ENCODE data around the gene SCARF1. TPM values are rescaled to one million over a fixed set of nuclear protein-coding genes. Genes with fewer than 3 reads are reported as not detected.

SCARF1 gene
- total RNA-seq, 1 experiment from 2014 or later: 2.2 TPM

DNA sequence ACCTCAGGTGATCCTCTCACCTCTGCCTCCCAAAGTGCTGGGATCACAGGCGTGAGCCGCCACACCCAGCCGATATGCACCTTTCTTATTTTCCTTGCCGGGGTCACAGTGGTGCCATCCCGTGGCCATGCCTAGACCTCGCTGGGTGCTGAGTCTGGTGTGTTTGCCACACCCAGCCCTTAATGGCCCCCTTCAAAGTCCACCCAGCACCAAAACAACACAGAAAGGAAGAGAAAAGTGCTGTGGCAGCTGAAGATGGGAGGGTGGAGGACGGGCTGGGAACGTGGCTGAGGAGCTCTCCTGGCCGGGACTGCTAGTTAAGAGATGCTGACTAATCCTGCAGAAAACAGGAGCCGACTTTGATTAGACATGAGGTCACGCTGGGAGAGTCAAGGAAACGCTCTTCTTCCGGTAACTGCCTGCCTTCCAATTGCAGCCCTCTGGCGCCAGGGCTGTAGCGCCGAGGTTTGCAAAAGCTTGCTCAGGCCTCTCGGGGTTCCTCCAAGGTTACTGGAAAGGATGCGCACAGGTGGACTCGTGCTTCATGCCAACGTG lies 27.8 kb downstream of the SCARF1 start:
- H4K20me1 ChIP-seq (ENCODE audit: insufficient read depth): no peaks in the 10 kb centered on the region
- 0 out of 2 replicates have a peak, but pooled peaks cover 3% of the 10 kb centered on the region for H3K4me1 ChIP-seq (replicated peaks; ENCODE audit: insufficient read depth)
- ChIA-PET POLR2A (ENCODE audit: unreplicated experiment) (interaction anchor here (0.6 kb wide), 3 partner anchors 10 to 250 kb away, joined by 4 to 11 read pairs (median 5); no protein-coding TSS in a partner anchor), CTCF (interaction anchor here (0.6 to 1.4 kb wide), 5 partner anchors 10 to 253 kb away, joined by 3 to 11 read pairs (median 5); partner anchors contain the start of gene SLC43A2)
- H3K36me3 ChIP-seq (ENCODE audit: low read depth): no peaks in the 10 kb centered on the region
- H3K27me3 ChIP-seq (ENCODE audit: insufficient read depth, low read depth): no peaks in the 10 kb centered on the region
- H3F3A ChIP-seq (ENCODE audit: insufficient read depth, low read depth): peaks cover 13% of the 10 kb centered on the region; the same call in 1 of the 2 replicates
- H3K4me3 ChIP-seq: no peak overlapping the region
- 0 out of 2 replicates have a peak overlapping the region, but pooled peaks have one; percentile 22 for H3K27ac ChIP-seq
- peak; percentile 58 to 71 for DNase-seq
- 0 out of 2 replicates have a peak overlapping the region, but pooled peaks have one; percentile 13 for H2AFZ ChIP-seq
- H3K4me2 ChIP-seq: peak overlapping the region; percentile 36; the same call in 1 of the 2 replicates
- no peaks in the 10 kb centered on the region for H3K79me2 ChIP-seq (ENCODE audit: low read depth)
- no peaks in the 10 kb centered on the region for H3K9me3 ChIP-seq (ENCODE audit: insufficient read depth, low read depth)
- TF ChIP-seq, protein P1, sequence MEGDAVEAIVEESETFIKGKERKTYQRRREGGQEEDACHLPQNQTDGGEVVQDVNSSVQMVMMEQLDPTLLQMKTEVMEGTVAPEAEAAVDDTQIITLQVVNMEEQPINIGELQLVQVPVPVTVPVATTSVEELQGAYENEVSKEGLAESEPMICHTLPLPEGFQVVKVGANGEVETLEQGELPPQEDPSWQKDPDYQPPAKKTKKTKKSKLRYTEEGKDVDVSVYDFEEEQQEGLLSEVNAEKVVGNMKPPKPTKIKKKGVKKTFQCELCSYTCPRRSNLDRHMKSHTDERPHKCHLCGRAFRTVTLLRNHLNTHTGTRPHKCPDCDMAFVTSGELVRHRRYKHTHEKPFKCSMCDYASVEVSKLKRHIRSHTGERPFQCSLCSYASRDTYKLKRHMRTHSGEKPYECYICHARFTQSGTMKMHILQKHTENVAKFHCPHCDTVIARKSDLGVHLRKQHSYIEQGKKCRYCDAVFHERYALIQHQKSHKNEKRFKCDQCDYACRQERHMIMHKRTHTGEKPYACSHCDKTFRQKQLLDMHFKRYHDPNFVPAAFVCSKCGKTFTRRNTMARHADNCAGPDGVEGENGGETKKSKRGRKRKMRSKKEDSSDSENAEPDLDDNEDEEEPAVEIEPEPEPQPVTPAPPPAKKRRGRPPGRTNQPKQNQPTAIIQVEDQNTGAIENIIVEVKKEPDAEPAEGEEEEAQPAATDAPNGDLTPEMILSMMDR (conservative IDR thresholded peaks at IDR 0.05): no peak; the same call in 1 of the 2 replicates
- no peak for TF ChIP-seq EZH2 (IDR thresholded peaks at IDR 0.05; ENCODE audit: low read depth)
- intact Hi-C loops (cut with micrococcal nuclease; ENCODE audit: unreplicated experiment): loop anchor here (1.0 kb wide), 1 partner anchor 27 kb away; no protein-coding TSS in a partner anchor
- BruUV-seq (replicated peaks): no TSS peak
- no peaks in the 10 kb centered on the region for H3K9me2 ChIP-seq (ENCODE audit: insufficient read depth)

DNA sequence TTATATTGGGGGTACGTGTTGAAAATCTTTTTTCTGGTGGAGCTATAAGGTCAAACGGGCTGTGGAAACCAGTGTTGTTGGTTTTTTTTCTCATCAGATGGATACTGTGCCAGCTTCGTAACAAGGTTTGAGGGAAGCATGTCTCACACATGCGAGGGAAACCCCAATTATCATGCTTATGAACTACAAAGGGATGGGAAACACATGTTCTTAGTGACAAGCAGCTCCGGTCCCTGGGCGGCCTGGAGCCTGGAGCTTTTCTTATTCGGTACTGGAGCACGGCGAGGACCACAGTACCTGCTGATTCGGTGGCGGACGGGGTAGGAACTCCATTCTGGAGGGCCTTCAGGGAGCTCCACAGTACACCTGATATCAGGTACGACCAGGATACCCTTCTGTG lies 29.4 kb downstream of the SCARF1 start:
- no peaks in the 10 kb centered on the region for H3K36me3 ChIP-seq (ENCODE audit: low read depth)
- H3F3A ChIP-seq (ENCODE audit: insufficient read depth, low read depth): peaks cover 13% of the 10 kb centered on the region; the same call in 1 of the 2 replicates
- ChIA-PET POLR2A (ENCODE audit: unreplicated experiment) (interaction anchor here (0.7 kb wide), 1 partner anchor 203 kb away, joined by 6 read pairs; no protein-coding TSS in a partner anchor), CTCF (interaction anchor here (0.7 kb wide), 1 partner anchor 16 kb away, joined by 3 read pairs; no protein-coding TSS in a partner anchor)
- H3K27ac ChIP-seq: no peak overlapping the region
- no peaks in the 10 kb centered on the region for H3K79me2 ChIP-seq (ENCODE audit: low read depth)
- no peak overlapping the region for H3K4me2 ChIP-seq
- no peaks in the 10 kb centered on the region for H3K27me3 ChIP-seq (ENCODE audit: insufficient read depth, low read depth)
- H3K9me3 ChIP-seq (ENCODE audit: insufficient read depth, low read depth): no peaks in the 10 kb centered on the region
- TF ChIP-seq, protein P1 (conservative IDR thresholded peaks at IDR 0.05): no peak
- TF ChIP-seq EZH2 (IDR thresholded peaks at IDR 0.05; ENCODE audit: low read depth): no peak
- DNase-seq: no peak
- BruUV-seq (replicated peaks): no TSS peak
- no peak overlapping the region for H3K4me3 ChIP-seq
- no peaks in the 10 kb centered on the region for H3K9me2 ChIP-seq (ENCODE audit: insufficient read depth)
- no peaks in the 10 kb centered on the region for H4K20me1 ChIP-seq (ENCODE audit: insufficient read depth)
- H3K4me1 ChIP-seq (replicated peaks; ENCODE audit: insufficient read depth): 0 out of 2 replicates have a peak, but pooled peaks cover 3% of the 10 kb centered on the region
- H2AFZ ChIP-seq: no peak overlapping the region
- intact Hi-C loops (cut with micrococcal nuclease; ENCODE audit: unreplicated experiment): no loop called here

DNA sequence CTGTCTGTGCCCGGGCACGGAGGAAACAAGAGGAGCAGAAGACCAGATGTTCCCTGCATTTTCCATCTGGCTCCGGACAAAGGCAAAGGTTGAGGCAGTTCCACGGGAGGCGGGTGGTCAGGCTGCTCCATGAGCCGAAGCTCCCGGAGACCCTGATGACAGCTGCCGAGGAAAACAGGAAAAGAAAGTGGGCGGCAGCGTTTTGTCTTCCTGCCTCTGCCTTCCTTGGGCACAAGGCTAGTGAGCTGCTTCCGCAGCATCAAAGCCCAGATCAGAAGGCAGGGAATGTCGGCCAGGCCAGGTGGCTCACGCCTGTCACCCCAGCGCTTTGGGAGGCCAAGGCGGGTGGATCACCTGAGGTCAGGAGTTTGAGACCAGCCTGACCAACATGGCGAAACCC lies 33.1 kb downstream of the SCARF1 start:
- Histone ChIP-seq H4K20me1 (ENCODE audit: insufficient read depth) (no peaks in the 10 kb centered on the region), H3K9me3 (ENCODE audit: insufficient read depth, low read depth) (no peaks in the 10 kb centered on the region), H3K36me3 (ENCODE audit: low read depth) (no peaks in the 10 kb centered on the region), H3K27me3 (ENCODE audit: insufficient read depth, low read depth) (no peaks in the 10 kb centered on the region), H3K4me3 (no peak overlapping the region), H3K4me2 (no peak overlapping the region), H3K79me2 (ENCODE audit: low read depth) (no peaks in the 10 kb centered on the region), H3K4me1 (replicated peaks; ENCODE audit: insufficient read depth) (0 out of 2 replicates have a peak, but pooled peaks cover under 1% of the 10 kb centered on the region), H3K9me2 (ENCODE audit: insufficient read depth) (no peaks in the 10 kb centered on the region), H3F3A (ENCODE audit: insufficient read depth, low read depth) (0 out of 2 replicates have a peak, but pooled peaks cover 2% of the 10 kb centered on the region), H2AFZ (no peak overlapping the region), H3K27ac (no peak overlapping the region)
- CTCF ChIA-PET: no interaction called here
- intact Hi-C loops (cut with micrococcal nuclease; ENCODE audit: unreplicated experiment): no loop called here
- POLR2A ChIA-PET (ENCODE audit: unreplicated experiment): no interaction called here
- no TSS peak for BruUV-seq (replicated peaks)
- DNase-seq: no peak
- TF ChIP-seq, protein P1 (conservative IDR thresholded peaks at IDR 0.05): no peak
- no peak for TF ChIP-seq EZH2 (IDR thresholded peaks at IDR 0.05; ENCODE audit: low read depth)
